ENCODE measurements around the gene SYTL5.

The SYTL5 gene

GRCh38 chrX:38085813-38086212, 79.5 kb downstream of the SYTL5 start:
- TF ChIP-seq CTCF (conservative IDR thresholded peaks at IDR 0.05; ENCODE audit: low read depth, low read length) = no peak
- no peak for DNase-seq (ENCODE audit: low read depth)
- H3K4me3 ChIP-seq (ENCODE audit: low read length) = no peak overlapping the region

- no peak overlapping the region for H3K4me3 ChIP-seq (ENCODE audit: low read length)
- TF ChIP-seq CTCF (conservative IDR thresholded peaks at IDR 0.05; ENCODE audit: low read depth, low read length) = no peak
- DNase-seq (ENCODE audit: low read depth) = no peak
Observed at GRCh38 chrX:38086451-38087215, 80.3 kb downstream of the SYTL5 start.

- no peak for TF ChIP-seq CTCF (conservative IDR thresholded peaks at IDR 0.05; ENCODE audit: low read depth, low read length)
- DNase-seq (ENCODE audit: low read depth) = no peak
- H3K4me3 ChIP-seq (ENCODE audit: low read length) = no peak overlapping the region
Observed at GRCh38 chrX:38087594-38087993, 81.2 kb downstream of the SYTL5 start.

GRCh38 chrX:38089173-38089982, 83.0 kb downstream of the SYTL5 start:
- no peak overlapping the region for H3K4me3 ChIP-seq (ENCODE audit: low read length)
- DNase-seq (ENCODE audit: low read depth) = no peak
- no peak for TF ChIP-seq CTCF (conservative IDR thresholded peaks at IDR 0.05; ENCODE audit: low read depth, low read length)

GRCh38 chrX:38095971-38096529, 89.7 kb downstream of the SYTL5 start:
- H3K4me3 ChIP-seq (ENCODE audit: low read length) = no peak overlapping the region
- no peak for DNase-seq (ENCODE audit: low read depth)
- no peak for TF ChIP-seq CTCF (conservative IDR thresholded peaks at IDR 0.05; ENCODE audit: low read depth, low read length)

- TF ChIP-seq CTCF (conservative IDR thresholded peaks at IDR 0.05; ENCODE audit: low read depth, low read length) = no peak
- H3K4me3 ChIP-seq (ENCODE audit: low read length) = no peak overlapping the region
- DNase-seq (ENCODE audit: low read depth) = no peak
Observed at GRCh38 chrX:38099688-38100087, 93.3 kb downstream of the SYTL5 start.
